Measurements from ENCODE around the gene MBOAT2.

MBOAT2 gene

DNA sequence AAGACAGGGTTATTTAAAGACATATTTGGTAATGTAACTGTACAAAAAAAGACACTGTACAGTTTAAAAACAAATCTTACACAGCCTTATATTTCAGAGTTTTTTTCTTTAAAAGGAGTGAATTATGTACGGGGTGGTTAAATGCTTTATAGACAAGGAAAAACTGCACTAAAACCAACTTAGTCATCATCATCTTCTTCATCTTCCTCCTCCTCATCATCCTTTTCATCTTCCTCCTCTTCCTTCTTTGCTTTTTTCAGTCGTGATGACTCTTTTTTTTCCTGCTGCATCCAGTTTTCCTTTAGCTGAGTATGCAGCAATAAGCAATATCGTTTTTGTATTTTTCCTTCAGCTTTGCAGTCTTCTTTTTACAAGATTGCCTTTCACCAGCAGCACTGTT is 14.6 kb upstream of the MBOAT2 start:
- TF ChIP-seq POLR2AphosphoS5 (IDR thresholded peaks at IDR 0.05; ENCODE audit: low read depth) (no peak), SPI1 (IDR thresholded peaks at IDR 0.05; ENCODE audit: borderline replicate concordance, low read depth) (no peak), GABPA (IDR thresholded peaks at IDR 0.05; ENCODE audit: low read depth) (no peak)
- TF ChIP-seq, protein P1, sequence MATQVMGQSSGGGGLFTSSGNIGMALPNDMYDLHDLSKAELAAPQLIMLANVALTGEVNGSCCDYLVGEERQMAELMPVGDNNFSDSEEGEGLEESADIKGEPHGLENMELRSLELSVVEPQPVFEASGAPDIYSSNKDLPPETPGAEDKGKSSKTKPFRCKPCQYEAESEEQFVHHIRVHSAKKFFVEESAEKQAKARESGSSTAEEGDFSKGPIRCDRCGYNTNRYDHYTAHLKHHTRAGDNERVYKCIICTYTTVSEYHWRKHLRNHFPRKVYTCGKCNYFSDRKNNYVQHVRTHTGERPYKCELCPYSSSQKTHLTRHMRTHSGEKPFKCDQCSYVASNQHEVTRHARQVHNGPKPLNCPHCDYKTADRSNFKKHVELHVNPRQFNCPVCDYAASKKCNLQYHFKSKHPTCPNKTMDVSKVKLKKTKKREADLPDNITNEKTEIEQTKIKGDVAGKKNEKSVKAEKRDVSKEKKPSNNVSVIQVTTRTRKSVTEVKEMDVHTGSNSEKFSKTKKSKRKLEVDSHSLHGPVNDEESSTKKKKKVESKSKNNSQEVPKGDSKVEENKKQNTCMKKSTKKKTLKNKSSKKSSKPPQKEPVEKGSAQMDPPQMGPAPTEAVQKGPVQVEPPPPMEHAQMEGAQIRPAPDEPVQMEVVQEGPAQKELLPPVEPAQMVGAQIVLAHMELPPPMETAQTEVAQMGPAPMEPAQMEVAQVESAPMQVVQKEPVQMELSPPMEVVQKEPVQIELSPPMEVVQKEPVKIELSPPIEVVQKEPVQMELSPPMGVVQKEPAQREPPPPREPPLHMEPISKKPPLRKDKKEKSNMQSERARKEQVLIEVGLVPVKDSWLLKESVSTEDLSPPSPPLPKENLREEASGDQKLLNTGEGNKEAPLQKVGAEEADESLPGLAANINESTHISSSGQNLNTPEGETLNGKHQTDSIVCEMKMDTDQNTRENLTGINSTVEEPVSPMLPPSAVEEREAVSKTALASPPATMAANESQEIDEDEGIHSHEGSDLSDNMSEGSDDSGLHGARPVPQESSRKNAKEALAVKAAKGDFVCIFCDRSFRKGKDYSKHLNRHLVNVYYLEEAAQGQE (IDR thresholded peaks at IDR 0.05; ENCODE audit: insufficient replicate concordance, low read depth), result no peak
- TF ChIP-seq, protein P2, sequence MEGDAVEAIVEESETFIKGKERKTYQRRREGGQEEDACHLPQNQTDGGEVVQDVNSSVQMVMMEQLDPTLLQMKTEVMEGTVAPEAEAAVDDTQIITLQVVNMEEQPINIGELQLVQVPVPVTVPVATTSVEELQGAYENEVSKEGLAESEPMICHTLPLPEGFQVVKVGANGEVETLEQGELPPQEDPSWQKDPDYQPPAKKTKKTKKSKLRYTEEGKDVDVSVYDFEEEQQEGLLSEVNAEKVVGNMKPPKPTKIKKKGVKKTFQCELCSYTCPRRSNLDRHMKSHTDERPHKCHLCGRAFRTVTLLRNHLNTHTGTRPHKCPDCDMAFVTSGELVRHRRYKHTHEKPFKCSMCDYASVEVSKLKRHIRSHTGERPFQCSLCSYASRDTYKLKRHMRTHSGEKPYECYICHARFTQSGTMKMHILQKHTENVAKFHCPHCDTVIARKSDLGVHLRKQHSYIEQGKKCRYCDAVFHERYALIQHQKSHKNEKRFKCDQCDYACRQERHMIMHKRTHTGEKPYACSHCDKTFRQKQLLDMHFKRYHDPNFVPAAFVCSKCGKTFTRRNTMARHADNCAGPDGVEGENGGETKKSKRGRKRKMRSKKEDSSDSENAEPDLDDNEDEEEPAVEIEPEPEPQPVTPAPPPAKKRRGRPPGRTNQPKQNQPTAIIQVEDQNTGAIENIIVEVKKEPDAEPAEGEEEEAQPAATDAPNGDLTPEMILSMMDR (IDR thresholded peaks at IDR 0.05; ENCODE audit: insufficient read depth, low read length), result no peak
- Histone ChIP-seq H3K27me3 (ENCODE audit: insufficient read depth, poor library complexity, severe bottlenecking) (peaks cover 6% of the 10 kb centered on the region), H3K4me3 (replicated peaks; ENCODE audit: insufficient read depth, low read length) (no peak overlapping the region), H3K27ac (replicated peaks) (no peak overlapping the region)
- no peak for DNase-seq (ENCODE audit: low read depth in 1 of 2, low spot score in 1 of 2)

DNA sequence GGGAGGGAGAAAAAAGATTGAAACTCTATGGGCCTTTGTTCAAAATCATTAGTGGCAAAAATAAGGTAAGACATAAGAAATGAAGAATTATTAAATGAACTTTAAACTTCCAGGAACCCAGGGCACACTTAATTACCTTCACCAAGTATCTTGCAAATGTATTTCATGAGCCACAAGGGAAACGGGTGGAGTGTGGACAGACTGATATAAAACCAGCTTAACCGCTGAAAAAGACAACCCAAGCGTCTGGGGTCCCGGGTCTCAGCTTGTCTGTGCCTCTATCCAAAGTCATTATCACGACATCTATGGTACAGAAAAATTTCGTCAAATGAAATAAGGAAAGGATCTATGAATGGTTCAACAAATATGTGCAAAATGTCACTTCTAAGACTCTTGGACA is 13.9 kb upstream of the MBOAT2 start:
- Histone ChIP-seq H3K27me3 (ENCODE audit: insufficient read depth, poor library complexity, severe bottlenecking) (peaks cover 9% of the 10 kb centered on the region), H3K4me3 (replicated peaks; ENCODE audit: insufficient read depth, low read length) (no peak overlapping the region), H3K27ac (replicated peaks) (no peak overlapping the region)
- no peak for DNase-seq (ENCODE audit: low read depth in 1 of 2, low spot score in 1 of 2)
- TF ChIP-seq POLR2AphosphoS5 (IDR thresholded peaks at IDR 0.05; ENCODE audit: low read depth) (no peak), SPI1 (IDR thresholded peaks at IDR 0.05; ENCODE audit: borderline replicate concordance, low read depth) (no peak)

DNA sequence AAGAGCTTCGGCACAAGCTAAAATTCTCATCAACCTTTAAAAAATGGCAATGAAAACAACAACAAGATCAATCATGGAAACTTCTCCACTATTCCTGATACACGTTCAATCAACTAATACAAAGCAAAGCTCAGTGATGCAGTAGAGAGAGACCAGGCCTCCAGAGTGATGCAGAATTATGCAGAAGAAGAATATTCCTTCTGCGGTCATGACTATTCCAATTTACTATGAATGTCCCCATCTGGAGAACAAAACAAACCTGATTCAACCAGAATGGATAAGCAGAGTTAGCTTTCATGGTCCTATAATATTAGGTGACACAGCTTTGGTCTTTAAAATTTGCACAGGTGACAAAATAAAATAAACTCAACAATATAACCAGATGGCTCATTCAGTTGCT is 12.5 kb upstream of the MBOAT2 start:
- Histone ChIP-seq H3K4me3 (replicated peaks; ENCODE audit: insufficient read depth, low read length) (no peak overlapping the region), H3K27me3 (ENCODE audit: insufficient read depth, poor library complexity, severe bottlenecking) (peaks cover 9% of the 10 kb centered on the region), H3K27ac (replicated peaks) (no peak overlapping the region)
- no peak for DNase-seq (ENCODE audit: low read depth in 1 of 2, low spot score in 1 of 2)
- TF ChIP-seq, protein P2 (IDR thresholded peaks at IDR 0.05; ENCODE audit: insufficient read depth, low read length), result no peak
- TF ChIP-seq POLR2AphosphoS5 (IDR thresholded peaks at IDR 0.05; ENCODE audit: low read depth) (no peak), SPI1 (IDR thresholded peaks at IDR 0.05; ENCODE audit: borderline replicate concordance, low read depth) (no peak), GABPA (IDR thresholded peaks at IDR 0.05; ENCODE audit: low read depth) (no peak)
- TF ChIP-seq, protein P1 (IDR thresholded peaks at IDR 0.05; ENCODE audit: insufficient replicate concordance, low read depth), result no peak

DNA sequence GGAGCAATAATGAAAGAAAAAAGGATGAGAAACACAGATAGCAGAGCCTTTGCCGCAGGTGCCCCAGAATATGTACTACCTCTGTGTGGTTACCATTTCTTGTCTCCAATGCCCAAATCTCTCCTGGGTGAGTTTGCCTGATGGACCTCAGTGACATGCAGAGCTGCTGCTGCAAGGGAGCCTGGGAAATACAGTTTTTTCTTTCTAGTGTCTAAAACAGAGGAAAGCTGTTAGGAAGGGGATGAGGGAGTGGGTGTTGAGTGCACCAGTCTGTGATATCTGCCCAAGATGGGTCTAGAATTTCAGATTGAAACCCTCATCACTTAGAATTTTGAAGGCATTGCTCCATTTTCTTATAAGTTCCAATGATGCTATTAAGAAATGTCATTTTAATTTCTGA is 9.9 kb upstream of the MBOAT2 start:
- DNase-seq (ENCODE audit: low read depth in 1 of 2, low spot score in 1 of 2), result no peak
- TF ChIP-seq, protein P2 (IDR thresholded peaks at IDR 0.05; ENCODE audit: insufficient read depth, low read length), result no peak
- TF ChIP-seq POLR2AphosphoS5 (IDR thresholded peaks at IDR 0.05; ENCODE audit: low read depth) (no peak), SPI1 (IDR thresholded peaks at IDR 0.05; ENCODE audit: borderline replicate concordance, low read depth) (no peak), GABPA (IDR thresholded peaks at IDR 0.05; ENCODE audit: low read depth) (no peak)
- TF ChIP-seq, protein P1 (IDR thresholded peaks at IDR 0.05; ENCODE audit: insufficient replicate concordance, low read depth), result no peak
- Histone ChIP-seq H3K27ac (replicated peaks) (no peak overlapping the region), H3K27me3 (ENCODE audit: insufficient read depth, poor library complexity, severe bottlenecking) (peaks cover 9% of the 10 kb centered on the region), H3K4me3 (replicated peaks; ENCODE audit: insufficient read depth, low read length) (no peak overlapping the region)

Data from HL-60 (cell line).